HG03521 (cell line): Measurements from ENCODE around the gene TBX1.

ENCODE experiments used
- ATAC-seq: cut with Tn5 transposase; IDR thresholded peaks from one replicate; pipeline ENCODE4 v1.9.1; 2021; ENCODE audit warnings: mild to moderate bottlenecking, moderate library complexity; ENCODE audit not compliant: unreplicated experiment

Gene TBX1

DNA sequence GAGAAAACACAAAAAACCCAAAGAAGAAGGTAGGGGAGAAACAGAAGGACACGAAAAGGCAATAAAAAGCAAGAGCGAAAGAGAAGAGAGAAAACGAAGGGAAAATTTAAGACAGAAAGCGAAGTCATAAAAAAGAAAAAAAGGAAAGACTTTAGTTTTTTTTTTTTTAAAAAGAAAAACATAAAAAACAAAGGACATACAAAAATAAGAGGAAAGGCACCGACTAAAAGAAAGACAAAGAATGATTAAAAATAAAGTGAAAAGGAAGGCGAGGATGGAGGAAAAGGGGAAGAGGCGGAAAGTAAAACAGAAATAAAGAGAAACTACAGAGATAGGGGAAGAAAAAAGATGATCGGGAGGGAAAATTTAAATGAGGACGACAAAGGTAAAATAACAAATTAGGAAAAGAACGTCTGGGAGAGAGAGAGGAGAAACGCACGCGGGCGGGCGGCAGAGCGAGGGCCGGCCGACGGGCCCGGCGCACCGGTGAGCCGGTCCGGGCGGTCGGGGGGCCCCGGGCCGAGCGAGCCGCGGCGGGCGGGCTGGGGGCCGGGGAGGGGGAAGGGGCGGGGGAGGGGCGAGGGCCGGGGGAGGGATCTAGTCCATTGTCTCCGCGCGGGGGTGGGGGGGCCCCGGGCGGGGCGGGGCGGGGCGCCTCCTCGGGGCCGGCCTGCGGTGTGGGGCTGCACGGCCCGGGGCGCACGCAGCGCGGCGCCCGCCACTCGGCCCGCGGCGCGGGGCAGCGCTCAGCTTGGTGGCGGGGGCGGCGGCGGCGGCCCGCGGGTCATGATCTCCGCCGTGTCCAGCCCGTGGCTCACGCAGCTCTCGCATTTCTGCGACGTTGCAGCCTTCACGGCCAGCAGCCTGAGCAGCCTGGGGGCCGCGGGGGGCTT, at the start of gene TBX1:
Gene TBX1, plus strand, starts transcription at position 721 of the 893 bp plus-strand sequence. Its CDS starts 66 bp downstream, at position 787.
- ATAC-seq = no peak

DNA sequence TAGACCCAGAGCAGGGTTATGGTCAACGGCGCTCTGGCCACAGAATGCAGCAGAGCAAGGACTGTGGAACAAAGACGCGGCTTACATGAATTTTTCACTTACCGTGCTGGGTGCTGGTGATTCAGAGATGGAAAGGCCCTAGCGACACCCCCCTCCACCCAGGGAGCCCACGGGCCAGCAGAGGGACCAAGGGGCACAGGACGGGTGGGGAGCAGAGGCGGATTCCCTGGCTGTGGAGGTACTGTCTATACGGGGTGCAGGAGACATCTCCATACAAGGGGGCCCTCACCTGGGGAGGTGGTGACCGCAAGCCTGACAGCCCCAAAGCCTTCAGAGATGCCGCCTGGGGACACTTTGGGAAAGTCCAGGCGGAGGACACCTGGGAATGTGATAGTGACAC, 47.3 kb upstream of the TBX1 start:
- no peak for ATAC-seq

DNA sequence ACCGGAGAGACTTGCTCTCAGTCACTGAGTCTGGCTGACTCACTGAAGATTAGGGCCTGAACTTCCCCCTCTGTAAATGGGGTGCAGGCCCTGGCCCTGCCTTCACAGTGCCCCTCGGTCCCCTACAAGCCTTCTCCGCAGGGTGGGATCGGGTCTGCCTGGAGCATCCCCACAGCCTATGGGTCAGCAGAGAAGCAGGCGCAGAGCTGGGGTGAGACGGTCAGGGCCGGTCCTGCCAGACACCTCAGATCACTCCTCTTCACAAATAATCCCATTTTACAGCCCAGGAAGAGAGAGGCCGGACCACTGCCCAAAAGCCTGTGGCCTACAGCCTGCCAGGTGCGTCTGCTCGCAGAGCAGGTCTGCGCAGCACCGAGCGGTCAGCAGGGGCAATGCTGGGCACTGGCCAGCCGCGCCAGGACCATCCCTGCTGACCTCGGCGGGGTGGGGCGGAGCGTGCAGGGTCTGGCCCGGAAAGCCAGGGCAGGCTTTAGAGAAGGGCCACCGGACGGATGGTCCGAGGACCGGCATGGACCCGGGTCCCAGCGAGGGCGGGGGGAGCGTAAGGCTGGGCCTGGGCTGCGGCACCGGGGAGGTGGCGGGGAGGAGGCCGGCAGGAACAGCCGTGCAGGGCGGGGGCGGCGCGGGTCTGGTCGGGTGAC, 46.8 kb upstream of the TBX1 start:
- ATAC-seq = no peak

DNA sequence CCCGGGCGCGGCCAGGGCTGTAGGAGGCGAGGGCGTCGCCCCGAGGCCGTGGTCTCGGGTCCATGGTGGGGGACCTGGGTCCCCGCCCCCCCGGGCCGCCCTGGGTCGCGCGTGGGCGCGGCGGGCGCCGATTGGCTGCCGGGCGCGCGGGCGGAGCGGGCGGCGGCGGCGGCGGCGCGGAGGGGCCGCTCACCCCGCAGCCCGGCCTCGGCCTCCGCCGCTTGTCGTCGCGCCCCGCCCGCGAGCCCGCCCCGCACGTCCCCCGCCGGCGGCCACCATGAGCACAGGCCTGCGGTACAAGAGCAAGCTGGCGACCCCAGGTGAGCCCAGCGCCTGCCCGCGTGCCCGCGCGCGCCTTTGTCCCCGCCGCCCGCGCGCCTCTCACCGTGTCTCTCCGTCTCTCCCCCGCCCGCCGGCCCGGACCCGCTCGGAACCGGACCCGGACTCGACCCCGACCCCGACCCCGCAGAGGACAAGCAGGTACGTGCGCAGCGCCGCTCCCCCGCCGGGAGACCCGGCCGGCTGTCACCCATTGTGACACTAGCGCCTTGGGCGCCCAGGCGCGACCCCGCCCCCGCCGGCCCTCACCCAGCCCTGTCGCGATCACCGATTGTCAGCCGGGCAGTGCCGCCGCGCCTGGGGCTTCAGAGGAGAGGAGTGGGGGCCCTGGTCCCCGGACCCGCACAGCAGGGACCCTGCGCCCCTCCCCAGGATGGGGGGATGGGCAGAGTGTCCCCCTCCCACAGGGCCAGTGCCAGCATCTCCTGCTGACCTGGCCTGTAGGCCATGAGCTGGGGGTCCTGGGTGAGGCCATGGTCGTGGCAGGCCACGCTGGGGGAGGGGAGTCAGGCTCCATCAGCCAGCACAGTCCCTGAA, 46.0 kb upstream of the TBX1 start, which contains the start of gene SEPTIN5:
Gene SEPTIN5, plus strand, starts transcription at position 192 of the 876 bp plus-strand sequence. Its CDS starts 86 bp downstream, at position 278.
- ATAC-seq = no peak

DNA sequence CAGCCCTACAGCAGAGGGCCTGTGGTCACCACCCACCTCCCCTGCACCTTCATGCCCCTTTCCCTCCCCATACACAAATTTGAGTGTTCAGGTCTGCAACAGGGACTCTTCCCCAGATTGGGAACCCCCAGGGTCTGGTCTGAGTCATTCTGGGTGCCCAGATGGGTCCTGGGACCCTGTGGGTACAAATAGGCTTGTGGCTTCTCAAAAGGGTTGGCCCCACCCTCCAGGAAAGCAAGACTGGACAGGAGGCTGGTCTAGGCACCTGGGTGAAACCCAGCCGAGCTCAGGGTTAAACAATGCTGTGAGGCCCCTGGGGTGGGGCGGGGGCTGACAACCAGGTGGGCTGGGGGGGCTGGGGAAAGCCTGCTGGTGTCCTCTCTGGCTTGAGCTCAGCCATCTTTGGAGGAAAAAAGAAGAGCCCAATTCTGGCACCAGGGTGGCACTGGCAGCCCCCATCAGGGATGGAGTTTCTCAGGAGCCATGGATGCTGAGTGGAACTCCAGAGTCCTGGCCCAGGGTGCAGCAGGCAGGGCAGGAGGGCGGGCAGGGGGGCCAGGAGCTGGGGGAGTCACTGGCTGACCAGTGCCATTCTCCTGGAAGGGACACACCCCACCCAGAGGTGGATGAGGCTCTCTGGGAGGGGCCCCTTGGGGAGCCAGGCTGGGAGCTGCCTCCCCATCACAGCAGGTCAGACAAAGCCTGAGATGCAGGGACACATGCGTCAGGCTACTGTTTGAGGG, 45.2 kb upstream of the TBX1 start:
- ATAC-seq = no peak

DNA sequence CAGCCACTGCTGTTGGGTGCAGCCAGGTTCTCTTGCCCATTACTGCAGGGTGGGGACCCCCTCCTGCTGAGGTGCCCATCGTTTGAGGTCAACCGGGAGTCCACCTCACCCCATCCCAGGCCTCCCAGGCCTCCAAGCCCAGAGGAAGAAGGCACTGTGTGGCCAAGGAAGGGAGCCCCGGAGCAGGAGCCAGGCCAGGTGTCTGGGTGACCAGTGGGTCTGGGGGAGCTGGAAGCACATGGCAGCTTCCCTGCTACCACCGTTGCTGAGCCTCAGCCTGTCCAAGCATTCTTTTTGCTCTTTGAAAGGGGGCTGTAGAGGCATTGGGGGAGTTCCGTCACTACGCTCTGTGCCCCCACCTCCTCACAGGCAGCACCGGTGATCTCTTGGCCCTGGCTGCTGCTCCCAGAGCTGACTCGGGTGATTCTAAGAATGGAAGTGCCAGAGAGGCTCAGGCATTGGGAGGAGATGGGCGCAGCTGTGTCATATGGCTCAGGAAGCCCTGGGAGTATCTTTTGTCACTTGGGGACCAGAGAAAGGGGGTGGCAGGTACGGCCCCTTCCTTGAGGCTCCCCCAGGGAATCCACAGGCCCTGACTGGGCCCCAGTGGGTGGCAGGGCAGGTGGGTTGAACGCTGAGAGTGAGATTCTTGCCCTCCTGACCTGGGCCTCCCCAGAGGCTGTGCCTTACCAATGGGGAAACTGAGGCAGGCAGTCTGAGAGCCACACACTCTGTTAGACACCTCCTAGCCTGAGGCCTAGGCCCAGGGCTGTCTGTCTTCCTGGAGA, 44.3 kb upstream of the TBX1 start:
- ATAC-seq = no peak

DNA sequence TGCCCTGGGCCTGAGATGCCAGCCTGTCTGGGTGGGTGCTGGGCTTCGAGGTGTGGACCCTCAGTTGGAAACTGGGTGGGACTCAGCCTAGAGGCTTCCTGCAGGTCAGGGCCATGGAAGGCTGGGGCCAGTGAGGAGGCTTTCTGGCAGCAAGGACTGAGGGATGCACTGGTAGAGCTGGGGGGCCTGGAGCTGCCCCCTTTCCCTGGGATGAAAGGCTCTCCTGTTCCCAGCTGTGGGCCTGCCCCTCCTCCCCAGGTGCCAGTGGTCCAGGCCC, 43.8 kb upstream of the TBX1 start:
- ATAC-seq = no peak

DNA sequence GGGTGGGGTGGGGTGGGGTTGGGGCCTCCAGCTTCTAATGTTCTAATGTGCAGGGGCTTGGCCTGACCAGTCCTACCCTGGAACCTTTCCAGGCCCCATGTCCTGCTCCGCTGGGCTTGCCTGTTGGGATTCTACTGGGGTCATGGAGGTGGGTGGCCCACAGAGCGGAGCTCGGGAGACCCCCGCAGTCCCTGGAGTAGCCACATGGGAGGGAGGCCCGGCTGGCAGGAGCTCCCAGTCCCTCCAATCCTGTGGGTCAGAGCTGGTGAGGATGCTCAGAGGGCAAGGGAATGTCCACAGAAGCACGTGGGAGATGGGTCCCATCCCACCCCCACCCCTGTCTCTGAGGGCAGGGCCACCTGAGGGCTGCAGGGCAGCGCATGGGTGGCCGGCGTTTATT, 43.4 kb upstream of the TBX1 start:
- ATAC-seq = no peak

DNA sequence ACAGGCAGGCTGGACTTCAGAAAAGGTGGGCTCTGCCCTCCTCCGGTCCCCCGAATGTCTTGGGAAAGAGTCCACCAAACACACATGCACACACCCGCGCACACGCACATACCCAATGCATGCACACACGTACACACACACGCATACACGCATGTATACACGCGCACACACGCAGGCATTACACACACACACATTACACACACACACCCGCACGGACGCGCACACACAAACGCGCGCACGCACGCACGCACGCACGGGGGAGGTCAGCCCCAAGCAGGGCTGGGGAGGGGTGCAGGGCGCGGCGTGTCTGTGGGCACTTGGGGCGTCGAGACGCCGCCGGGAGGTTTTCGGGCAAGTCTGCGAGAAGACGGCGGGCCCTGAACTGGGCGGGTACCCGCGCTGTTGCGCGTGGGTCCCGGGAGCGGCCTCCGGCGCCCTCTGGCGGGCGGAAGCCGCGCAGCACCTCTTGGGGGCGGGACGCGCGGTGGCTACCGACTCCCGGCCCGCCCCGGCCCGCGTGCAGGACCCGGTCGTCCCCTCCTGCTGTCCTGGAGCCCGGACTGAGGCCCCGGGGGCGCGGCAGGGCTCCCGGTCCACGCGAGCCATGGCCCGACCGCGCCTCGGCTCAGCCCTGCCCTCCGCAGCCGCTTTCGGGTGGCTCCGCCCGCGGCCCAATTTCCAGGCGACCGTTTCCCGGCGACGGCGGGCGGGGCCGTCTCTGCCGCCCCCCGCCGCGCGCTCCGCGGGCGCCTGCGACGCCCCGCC, 42.7 kb upstream of the TBX1 start:
- peak; percentile 61 for ATAC-seq

DNA sequence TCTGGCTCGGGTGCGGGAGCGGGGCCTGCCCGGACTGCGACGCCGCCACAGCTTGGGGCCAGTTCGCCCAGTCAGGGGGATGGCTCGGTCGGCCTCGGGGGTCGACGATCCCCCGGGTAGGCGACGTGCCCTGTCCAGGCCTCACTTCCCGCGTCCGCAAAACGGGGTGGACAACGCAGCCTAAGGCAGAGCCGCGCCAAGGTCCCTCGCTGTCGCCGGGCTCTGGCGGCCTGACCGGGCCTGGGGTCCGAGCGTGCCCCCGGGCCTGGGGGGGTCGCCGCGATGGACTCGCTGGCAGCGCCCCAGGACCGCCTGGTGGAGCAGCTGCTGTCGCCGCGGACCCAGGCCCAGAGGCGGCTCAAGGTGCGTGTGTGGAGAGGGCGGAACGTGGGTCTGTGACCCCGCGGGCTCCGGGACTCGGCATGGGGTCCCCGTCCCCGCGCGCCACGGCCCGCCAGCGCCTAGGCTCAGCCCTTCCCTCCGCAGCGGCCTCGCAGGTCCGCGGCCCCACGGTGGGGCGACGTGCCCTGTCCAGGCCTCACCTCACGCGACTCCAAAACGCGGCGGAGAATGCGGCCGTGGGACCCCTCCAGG, 42.0 kb upstream of the TBX1 start:
- ATAC-seq = no peak

DNA sequence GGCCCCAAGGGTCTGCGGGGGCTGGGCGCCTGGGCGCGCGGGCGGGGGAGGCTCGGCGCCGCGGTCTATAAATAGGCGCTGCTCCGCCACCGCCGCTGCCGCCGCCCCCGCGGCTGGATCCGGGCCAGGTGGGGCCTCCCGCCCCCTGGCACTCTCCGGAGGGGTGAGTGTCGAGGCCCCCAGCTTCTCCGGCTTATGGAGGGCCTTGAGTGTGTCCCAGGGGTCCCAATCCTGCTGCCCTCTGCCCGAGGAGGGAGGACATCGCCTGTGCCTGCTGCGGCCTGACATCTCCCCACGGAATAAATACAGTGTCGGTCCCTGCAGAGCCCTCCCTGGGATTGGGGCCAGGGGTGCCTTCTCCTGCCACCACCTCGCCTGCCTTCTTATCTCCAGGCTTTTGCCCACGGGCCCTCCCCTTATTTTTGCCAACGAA, 41.5 kb upstream of the TBX1 start:
- no peak for ATAC-seq

DNA sequence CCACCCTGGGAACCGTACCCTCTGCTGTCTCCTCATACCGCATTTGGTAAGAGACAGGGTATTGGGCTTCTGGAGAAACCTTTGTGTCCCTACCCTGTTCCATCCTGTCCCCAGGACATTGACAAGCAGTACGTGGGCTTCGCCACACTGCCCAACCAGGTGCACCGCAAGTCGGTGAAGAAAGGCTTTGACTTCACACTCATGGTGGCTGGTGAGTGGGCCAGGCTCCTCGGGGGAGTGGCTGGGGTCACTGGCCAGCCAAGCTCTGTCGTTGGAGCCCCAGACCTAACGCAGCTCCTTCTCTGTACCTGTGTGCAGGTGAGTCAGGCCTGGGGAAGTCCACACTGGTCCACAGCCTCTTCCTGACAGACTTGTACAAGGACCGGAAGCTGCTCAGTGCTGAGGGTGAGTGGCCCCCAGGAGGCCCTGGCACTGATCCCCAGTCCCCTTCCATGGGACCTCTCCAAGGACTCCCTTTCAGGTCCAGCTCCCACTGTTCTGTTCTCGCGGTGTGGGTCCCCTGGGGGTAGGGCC, 41.0 kb upstream of the TBX1 start:
- ATAC-seq = no peak

DNA sequence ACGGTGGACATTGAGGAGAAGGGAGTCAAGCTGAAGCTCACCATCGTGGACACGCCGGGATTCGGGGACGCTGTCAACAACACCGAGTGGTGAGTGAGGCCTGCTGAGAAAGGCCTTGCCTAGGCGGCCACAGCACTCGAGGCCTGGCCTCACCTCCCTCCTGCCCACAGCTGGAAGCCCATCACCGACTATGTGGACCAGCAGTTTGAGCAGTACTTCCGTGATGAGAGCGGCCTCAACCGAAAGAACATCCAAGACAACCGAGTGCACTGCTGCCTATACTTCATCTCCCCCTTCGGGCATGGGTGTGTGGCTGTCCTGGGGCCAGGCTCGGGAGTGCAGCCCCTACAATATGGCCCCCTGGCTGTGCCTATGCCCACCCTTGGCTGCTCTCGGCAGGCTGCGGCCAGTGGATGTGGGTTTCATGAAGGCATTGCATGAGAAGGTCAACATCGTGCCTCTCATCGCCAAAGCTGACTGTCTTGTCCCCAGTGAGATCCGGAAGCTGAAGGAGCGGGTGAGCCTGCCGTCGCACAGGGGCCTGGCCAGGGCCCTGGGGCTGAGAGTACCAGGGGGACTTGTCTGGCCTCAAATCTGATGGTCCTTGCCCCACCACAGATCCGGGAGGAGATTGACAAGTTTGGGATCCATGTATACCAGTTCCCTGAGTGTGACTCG, 40.3 kb upstream of the TBX1 start:
- ATAC-seq = no peak

DNA sequence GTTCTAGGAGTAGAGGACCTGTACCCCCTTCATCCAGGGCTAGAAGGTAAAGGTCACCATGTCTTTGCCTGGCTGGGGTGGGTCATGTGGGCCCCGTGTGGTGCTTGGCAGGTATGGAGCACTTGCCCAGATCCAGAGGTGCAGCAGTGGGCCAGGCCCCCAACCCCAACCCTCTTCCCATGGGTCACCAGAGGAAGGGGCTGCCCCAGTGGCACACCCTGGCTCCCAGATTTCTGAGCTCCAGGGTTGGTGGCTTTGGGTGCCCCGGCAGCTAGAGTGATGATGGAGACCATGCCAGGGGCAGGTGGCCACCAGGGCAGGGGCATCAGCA, 39.6 kb upstream of the TBX1 start:
- no peak for ATAC-seq

DNA sequence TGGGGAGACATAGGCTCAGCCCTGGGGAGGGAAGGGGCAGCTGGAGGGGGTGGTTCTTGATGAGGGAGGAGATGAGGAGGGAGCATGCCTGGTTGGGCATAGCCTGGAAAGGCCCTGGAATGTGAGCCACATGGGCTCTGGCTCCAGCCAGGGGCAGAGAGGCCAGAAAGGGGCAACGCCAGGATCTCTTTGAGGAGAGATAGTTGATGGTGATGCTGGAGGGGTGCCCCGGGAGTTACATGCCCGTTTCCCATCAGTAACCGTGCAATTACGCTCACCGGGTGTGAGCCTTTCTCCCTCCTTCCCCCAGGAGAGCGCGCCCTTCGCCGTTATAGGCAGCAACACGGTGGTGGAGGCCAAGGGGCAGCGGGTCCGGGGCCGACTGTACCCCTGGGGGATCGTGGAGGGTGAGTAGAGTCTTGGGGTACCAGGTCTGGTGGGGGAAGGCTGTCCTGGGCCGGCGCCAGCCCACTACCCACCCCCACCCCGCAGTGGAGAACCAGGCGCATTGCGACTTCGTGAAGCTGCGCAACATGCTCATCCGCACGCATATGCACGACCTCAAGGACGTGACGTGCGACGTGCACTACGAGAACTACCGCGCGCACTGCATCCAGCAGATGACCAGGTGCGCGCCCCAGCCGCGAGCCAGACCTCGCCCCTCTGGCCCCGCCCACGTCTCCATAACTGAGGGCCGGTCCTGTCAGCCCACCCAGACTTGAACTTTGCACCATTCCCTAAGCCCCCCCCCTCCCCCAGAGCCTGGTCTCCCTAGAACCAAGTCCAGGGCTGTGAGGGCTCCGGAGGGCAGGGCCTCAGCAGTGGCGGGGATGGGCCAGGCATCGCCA, 39.0 kb upstream of the TBX1 start:
- no peak for ATAC-seq

DNA sequence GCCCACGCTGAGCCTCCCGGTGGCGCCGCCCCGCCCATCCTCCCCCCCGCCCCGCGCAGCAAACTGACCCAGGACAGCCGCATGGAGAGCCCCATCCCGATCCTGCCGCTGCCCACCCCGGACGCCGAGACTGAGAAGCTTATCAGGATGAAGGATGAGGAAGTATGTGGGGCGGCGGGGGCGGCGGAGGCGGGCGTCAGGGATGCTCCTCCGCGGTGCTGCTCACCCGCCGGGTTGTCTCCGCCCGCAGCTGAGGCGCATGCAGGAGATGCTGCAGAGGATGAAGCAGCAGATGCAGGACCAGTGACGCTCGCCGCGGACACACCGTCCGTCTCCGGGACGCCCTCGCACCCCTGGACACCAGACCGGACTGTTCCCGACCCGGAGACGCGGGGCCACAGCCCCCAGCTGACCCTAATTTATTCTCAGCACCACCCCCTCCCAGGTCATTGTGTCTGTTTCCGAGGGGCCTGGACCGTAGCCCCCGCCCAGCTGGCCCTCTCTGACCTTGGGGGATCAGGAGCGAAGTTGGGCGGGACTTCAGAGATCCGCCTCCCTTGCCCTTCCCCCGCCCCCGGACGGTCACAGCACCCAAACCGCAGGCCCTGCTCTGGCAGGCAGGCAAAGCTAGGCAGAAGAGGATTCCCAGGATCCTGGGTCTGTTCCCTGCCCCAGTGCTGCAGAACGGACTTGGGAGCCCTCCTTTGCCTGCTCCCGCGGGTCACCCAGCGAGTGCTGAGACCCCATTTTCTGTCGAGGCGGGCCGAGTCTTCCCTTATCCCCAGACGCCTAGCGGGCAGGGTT, 38.2 kb upstream of the TBX1 start:
- no peak for ATAC-seq

DNA sequence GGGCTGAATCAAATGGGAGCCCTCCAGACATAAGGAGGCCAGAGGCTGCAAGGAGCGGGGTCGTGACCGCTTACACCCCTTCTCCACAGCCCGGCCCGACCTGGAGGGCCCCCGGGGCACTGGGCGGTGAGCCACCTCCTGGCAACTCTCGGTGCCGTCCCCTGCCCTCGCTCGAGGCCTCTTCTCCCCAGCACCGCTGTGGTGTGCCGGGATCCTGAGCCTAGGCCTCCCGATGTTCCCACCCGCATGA, 37.7 kb upstream of the TBX1 start:
- ATAC-seq = no peak
